HG03565 (cell line): Measurements from ENCODE around the gene R3HCC1L.

ENCODE experiments used
- ATAC-seq: cut with Tn5 transposase; IDR thresholded peaks from one replicate; pipeline ENCODE4 v1.9.1; 2021; ENCODE audit warnings: mild to moderate bottlenecking, moderate library complexity; ENCODE audit not compliant: unreplicated experiment

Gene R3HCC1L

DNA sequence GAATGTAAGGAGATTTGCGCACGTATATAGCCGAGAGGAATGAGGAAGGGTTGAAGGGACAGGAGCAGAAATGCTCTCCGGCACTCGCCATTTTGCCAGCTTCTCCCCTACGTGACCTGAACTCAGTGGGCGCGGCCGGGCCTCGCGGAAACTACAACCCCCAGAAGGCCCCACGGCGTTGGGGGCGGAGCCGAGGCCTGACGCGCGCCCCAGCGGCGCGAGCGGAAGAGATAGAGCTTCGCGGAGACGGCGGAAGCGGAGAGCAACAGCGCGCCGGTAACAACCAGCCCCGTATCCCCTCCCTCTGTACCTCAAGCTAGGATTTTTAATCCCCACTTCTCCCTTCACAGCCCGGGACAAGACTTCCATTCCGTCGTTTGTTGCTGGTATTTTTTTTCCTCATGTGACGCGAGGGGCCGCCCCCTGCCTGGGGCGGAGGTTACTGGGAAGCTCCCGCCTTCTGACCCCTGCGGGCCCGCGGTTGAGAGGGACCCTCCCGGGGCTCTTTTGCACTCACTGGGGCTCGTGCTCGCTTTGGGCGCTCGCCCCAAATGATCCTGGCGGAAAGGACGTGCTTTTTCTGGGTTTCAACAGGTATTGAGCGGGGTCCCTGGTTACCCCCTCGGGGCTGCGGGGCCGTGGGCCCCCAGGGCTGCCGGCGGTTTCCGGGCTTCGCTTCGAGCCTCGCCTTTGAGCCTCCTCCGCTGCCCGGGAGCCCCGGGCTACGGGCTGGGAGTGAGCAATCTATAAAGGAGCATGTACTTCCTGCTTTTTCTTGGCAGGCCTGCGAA lies at the start of gene R3HCC1L:
R3HCC1L (plus strand) TSS at position 227 of the 791 bp plus-strand sequence. CDS start 73,458 bp downstream, outside the sequence.
- peak; percentile 87 for ATAC-seq

DNA sequence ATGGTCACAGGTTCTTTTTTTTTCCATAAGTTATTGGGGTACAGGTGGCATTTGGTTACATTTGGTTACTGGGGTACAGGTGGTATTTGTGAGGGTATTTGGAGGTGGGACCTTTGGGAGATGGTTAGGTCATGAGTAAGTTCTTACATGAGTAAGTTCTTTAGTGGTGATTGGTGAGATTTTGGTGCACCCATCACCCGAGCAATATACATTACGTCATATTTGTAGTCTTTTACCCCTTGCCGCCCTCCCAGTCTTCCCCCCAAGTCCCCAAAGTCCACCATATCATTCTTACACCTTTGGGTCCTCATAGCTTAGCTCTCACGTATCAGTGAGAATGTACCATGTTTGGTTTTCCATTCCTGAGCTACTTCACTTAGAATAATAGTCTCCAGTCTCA lies 49.2 kb upstream of the R3HCC1L start:
- no peak for ATAC-seq

DNA sequence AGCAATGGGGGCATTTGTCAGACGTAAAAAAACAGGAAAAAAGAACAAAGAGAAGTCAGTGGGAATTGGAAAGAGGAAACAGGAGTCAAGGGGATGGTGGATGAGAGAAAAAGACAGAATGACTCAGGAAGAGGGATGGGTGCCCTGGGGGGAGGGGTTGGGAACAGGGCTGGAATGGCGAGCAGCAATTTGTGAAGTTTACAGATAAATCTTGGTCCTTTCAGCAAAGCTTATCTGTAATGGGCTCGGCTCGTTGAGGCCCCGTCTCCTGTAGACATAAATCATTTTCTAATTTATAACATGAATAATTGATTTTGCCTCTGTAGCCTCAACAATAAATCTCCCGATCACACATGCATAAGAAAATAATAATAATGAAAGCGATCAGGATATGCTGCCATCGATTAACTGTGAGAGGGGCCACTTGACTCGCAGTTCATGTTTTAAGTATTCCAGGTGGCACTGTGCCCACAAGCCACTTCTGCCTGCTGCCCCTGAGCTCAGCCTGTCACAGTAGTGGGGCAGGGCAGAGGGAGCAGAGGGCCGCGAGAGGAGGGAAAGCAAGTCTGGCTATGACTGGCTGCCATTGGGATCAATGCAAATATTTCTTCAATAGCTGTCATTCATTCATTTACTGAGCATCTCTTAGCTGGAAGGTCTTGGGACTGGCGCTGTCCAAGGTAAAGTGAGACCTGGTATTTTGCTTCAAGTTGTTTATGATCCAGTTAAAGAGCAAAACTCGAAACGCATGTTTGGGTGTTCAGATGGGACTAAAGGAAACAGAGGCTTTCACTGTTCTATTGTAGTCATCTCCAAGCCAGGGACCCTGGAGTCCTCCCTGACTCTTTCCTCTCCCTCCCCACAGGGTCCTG lies 47.4 kb upstream of the R3HCC1L start:
- no peak for ATAC-seq

GRCh38 chr10:98088186-98088971 lies 46.1 kb upstream of the R3HCC1L start:
- no peak for ATAC-seq

- ATAC-seq: no peak
Observed at GRCh38 chr10:98090822-98091221, 43.6 kb upstream of the R3HCC1L start.

DNA sequence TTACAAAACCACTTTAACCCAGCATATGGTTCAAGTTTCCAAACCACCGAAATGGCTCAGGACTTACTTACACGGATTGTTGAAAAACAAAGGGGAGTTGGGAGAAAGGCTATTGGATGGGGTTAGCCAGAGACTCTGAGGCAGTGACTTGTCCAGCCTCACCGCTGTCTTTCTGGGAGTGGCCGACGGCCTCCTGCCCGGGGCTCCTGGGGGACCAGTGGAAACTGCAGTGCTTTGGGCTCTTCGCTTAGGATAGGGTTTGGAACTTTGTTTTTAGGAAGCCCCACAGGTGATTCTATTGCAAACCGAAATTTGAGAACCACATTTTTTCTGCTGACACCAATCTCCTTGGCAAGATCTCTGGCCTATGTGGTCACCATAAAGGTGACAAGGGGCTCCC lies 38.1 kb upstream of the R3HCC1L start:
- no peak for ATAC-seq

- no peak for ATAC-seq
Observed at GRCh38 chr10:98096731-98097130, 37.7 kb upstream of the R3HCC1L start.

- no peak for ATAC-seq
Observed at GRCh38 chr10:98097175-98097574, 37.3 kb upstream of the R3HCC1L start.

GRCh38 chr10:98097616-98098015 lies 36.8 kb upstream of the R3HCC1L start:
- ATAC-seq: no peak

GRCh38 chr10:98098247-98098646 lies 36.2 kb upstream of the R3HCC1L start:
- ATAC-seq: no peak

- no peak for ATAC-seq
Observed at GRCh38 chr10:98100476-98100875, 34.0 kb upstream of the R3HCC1L start.

DNA sequence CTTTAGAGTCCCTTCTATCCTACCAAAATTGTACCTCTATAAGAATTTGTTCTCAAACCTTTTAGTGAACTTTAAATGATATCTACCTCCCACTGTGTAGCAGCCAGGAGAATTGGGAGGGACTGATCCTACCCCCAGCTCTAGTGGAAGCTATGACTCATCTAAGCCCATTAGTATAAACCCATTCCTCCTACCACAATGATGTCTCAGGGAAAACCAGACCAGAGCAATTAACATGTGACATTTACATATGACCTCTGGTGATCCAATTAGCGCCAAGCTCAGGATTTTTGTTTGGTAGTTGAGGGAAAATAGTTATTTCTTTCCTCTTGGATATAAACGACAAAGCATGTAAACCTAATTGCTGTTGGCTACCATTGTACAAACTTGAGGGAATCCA lies 33.1 kb upstream of the R3HCC1L start:
- no peak for ATAC-seq

- ATAC-seq: no peak
Observed at GRCh38 chr10:98104125-98104524, 30.3 kb upstream of the R3HCC1L start.

- ATAC-seq: no peak
Observed at GRCh38 chr10:98106531-98106930, 27.9 kb upstream of the R3HCC1L start.

DNA sequence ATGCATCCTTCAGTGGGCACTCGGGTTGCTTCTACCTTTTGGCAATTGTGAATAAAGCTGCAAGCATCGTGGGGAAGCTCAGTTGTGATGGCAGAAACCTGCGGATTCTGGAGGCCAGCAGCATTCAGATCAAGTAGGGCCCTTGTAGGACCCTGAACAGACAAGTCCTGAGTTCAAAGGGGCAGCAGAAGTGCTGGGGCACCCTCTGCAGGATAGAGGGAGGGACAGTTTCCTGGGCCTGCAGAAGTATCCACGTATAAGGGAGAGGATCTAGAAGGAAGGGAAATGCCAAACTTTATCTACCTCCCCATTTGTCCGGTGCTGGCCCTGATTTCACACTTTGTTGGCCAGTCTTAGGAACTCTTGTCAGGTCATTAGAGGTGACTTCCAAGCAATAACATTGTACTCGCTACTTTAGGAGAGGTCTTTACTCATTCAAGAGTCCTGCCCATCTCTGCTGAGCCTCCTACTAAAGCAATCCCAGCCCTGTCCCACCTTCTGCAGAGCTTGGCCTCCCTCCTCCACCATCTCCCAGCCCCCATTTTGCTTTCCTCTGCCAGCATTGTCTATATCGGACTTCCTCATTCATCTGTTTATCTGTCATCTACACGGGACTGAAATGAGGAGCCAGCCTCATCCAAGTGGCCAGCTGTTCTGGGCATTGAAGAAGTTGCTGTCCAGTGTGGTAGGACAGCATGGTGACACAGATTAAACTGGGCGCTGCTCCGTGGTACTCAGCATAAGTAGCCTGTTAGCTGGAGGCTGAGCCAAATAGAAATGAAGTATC lies 26.6 kb upstream of the R3HCC1L start:
- no peak for ATAC-seq

GRCh38 chr10:98110356-98110755 lies 24.1 kb upstream of the R3HCC1L start:
- no peak for ATAC-seq

- no peak for ATAC-seq
Observed at GRCh38 chr10:98115031-98115787, 19.2 kb upstream of the R3HCC1L start.

- no peak for ATAC-seq
Observed at GRCh38 chr10:98119891-98120290, 14.6 kb upstream of the R3HCC1L start.

DNA sequence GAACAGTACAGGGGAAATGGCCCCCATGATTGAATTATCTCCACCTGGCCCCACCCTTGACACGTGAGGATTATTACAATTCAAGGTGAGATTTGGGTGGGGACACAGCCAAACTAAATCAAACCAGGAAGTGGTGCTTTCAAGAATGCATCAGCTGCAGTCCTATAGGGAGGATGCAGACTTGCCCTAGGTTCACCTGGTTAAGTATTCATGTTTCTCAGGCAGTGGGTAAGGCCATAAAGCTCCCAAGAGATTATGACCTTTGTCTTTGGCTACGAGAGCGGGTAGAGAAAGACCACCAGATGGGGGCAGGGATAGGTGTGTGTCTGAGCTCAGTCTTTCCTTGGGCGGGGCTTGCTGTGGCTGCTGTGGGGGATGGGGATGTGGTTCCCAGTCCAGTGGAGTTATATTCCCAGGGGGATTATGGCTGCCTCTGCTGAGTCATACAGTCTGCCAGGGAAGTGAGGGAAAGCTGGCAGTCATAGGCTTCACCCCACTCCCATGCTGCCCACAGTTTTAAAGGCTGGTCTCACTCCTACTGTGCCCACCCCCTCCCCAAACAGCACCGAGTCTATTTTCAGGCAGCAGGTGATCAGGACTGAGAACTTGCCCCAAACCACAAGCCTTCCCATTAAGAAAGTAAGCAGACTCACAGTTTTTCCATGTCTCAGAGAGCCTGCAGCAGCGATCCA lies 8.4 kb upstream of the R3HCC1L start:
- ATAC-seq: no peak
